Measurements from ENCODE around the gene TJP1. TPM values are rescaled to one million over a fixed set of nuclear protein-coding genes. Genes with fewer than 3 reads are reported as not detected.

TJP1 gene
- total and polyA plus RNA-seq, 9 of the 15 experiments (the other 6 are each of a cell fraction or from before 2014, with no cell fraction given): 9.1 to 39.3 (median 28.0) TPM

DNA sequence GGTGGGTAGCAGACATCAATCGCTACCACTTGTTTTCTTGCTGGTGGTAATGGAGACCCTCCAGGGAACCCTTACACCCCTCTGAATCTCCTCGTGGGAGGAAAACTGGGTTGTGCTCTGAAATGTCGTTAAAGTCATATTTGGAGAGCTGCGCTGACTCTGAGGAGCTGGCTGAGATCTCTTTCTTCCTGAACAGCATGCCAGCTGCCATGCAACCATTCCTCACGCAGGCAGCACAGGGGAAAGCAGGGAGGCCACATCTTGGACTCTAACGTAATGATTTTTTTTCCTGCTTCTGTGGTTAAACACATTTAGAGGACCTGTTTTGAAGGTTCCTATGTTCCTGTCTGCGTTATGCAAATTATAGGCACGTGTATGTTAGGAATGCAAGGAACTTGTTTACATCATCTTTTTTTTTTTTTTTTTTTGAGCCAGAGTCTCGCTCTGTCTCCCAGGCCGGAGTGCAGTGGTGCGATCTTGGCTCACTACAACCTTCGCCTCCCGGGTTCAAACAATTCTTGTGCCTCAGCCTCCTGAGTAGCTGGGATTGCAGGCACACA is 156.7 kb downstream of the TJP1 start:
- in situ Hi-C loops (cut with MboI): loop anchor here (10.0 kb wide), 1 partner anchor 409 kb away; no protein-coding TSS in a partner anchor
- FAIRE-seq: no peak

More for the DNA sequence above, 156.7 kb downstream of the TJP1 start:
- ATAC-seq (no peak), DNase-seq (ENCODE audit: extremely low read depth in 1 of 4, low spot score in 3 of 4) (no peak)
- BruUV-seq (replicated peaks): no TSS peak
- Histone ChIP-seq H3K27ac (ENCODE audit: extremely low read depth, low read depth, low read length) (no peak overlapping the region), H3K9me1 (ENCODE audit: control insufficient read depth, insufficient read depth, low read length) (no peaks in the 10 kb centered on the region), H2AFZ (ENCODE audit: low read depth, low read length) (no peak overlapping the region), H3K79me2 (ENCODE audit: control insufficient read depth, insufficient read depth, low read length) (no peaks in the 10 kb centered on the region), H3K4me3 (no peak overlapping the region), H3K9me3 (replicated peaks; ENCODE audit: control insufficient read depth, insufficient read depth, low read depth, low read length) (no peaks in the 10 kb centered on the region), H3K9ac (ENCODE audit: insufficient read depth in 1 of 2, low read depth in 2 of 2, low read length in 2 of 2) (no peak overlapping the region), H4K20me1 (replicated peaks; ENCODE audit: control insufficient read depth, insufficient read depth, low read length) (no peaks in the 10 kb centered on the region), H3K36me3 (ENCODE audit: control insufficient read depth, insufficient read depth, low read length) (no peaks in the 10 kb centered on the region), H3K27me3 (ENCODE audit: control insufficient read depth in 2 of 2, insufficient read depth in 2 of 2, low read length in 2 of 2) (peaks cover 4 to 16% of the 10 kb centered on the region in 2 experiments; a peak in 4 of 5 replicates), H3K4me2 (ENCODE audit: insufficient read depth, low read length) (no peak overlapping the region), H3K4me1 (replicated peaks in 1 of 2; ENCODE audit: control insufficient read depth in 2 of 2, insufficient read depth in 2 of 2, low read length in 2 of 2) (no peaks in the 10 kb centered on the region; a peak in 1 of 5 replicates)
- TF ChIP-seq DDX20 (tag; IDR thresholded peaks at IDR 0.05; ENCODE audit: low read depth) (no peak), MECOM (CRISPR knock-in tag; IDR thresholded peaks at IDR 0.05) (no peak), SETDB1 (IDR thresholded peaks at IDR 0.05; ENCODE audit: low read length) (no peak), ZBTB12 (CRISPR knock-in tag; IDR thresholded peaks at IDR 0.05) (no peak), ZNF12 (CRISPR knock-in tag; IDR thresholded peaks at IDR 0.05) (no peak), MTA3 (IDR thresholded peaks at IDR 0.05; ENCODE audit: borderline replicate concordance) (no peak), USF2 (CRISPR knock-in tag; IDR thresholded peaks at IDR 0.05) (no peak), THRAP3 (IDR thresholded peaks at IDR 0.05; ENCODE audit: borderline replicate concordance) (no peak), TCFL5 (CRISPR knock-in tag; conservative IDR thresholded peaks at IDR 0.05) (no peak), PHB (CRISPR knock-in tag; IDR thresholded peaks at IDR 0.05) (no peak), ZBED1 (IDR thresholded peaks at IDR 0.05) (no peak), PHF20 (IDR thresholded peaks at IDR 0.05; ENCODE audit: partially characterized antibody) (no peak), ZNF165 (CRISPR knock-in tag; IDR thresholded peaks at IDR 0.05; ENCODE audit: borderline replicate concordance) (no peak), SREBF2 (CRISPR knock-in tag; IDR thresholded peaks at IDR 0.05) (no peak), ZNF224 (CRISPR knock-in tag; IDR thresholded peaks at IDR 0.05) (no peak)
- TF ChIP-seq, protein P1, sequence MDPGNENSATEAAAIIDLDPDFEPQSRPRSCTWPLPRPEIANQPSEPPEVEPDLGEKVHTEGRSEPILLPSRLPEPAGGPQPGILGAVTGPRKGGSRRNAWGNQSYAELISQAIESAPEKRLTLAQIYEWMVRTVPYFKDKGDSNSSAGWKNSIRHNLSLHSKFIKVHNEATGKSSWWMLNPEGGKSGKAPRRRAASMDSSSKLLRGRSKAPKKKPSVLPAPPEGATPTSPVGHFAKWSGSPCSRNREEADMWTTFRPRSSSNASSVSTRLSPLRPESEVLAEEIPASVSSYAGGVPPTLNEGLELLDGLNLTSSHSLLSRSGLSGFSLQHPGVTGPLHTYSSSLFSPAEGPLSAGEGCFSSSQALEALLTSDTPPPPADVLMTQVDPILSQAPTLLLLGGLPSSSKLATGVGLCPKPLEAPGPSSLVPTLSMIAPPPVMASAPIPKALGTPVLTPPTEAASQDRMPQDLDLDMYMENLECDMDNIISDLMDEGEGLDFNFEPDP (CRISPR knock-in tag; IDR thresholded peaks at IDR 0.05): no peak
- WGBS (ENCODE audit: insufficient coverage, low coverage, missing lambda C conversion rate): 1% methylated on average over 12 of the region's 13 CpGs
- POLR2A ChIA-PET: no interaction called here
- intact Hi-C loops (cut with micrococcal nuclease): no loop called here
- CTCF ChIA-PET (ENCODE audit: low intra/inter-chr PET ratio): no interaction called here
